ENCODE measurements around the gene LIG3. TPM values are rescaled to one million over a fixed set of nuclear protein-coding genes. Genes with fewer than 3 reads are reported as not detected.

LIG3 gene
- total and polyA plus RNA-seq, 2 of the 4 experiments (the other 2 are of a cell fraction): 36.4 to 41.9 TPM

DNA sequence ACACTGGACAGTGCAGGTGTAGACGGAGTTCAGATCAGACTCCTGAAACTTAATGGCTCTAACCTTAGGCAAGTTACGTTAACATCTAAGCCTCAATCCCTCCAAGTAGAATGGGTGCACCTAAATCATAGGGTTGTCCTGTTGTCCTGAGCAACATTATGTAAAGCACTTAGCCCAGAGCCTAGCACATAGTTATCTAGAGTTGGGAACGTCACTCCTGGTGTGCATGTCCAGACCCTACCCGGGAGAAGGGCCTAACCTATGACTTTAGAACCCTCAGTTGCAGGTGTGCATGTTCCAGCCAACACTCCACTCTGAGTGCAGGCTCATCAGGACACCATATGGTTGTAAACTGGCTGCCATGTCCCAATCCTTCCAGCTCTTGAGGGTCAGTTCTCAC, 26.0 kb downstream of the LIG3 start:
- Histone ChIP-seq H3K27me3 (ENCODE audit: control insufficient read depth, insufficient read depth, low read length) (no peaks in the 10 kb centered on the region), H3K4me3 (ENCODE audit: insufficient read depth, low read depth, low read length) (no peak overlapping the region), H3K79me1 (ENCODE audit: low read depth in 1 of 2, low read length in 2 of 2) (peaks cover 0 to 18% of the 10 kb centered on the region in 2 experiments; a peak in 2 of 4 replicates), H3K36me3 (ENCODE audit: control insufficient read depth, insufficient read depth, low read length) (peaks cover 34% of the 10 kb centered on the region), H2AFZ (replicated peaks; ENCODE audit: low read length, poor library complexity) (no peak overlapping the region), H4K20me1 (ENCODE audit: insufficient read depth, low read length) (no peaks in the 10 kb centered on the region), H2AK5ac (ENCODE audit: low read depth, low read length) (no peak overlapping the region), H3K56ac (ENCODE audit: extremely low read depth, insufficient read depth, low read length) (no peak overlapping the region), H3K23ac (ENCODE audit: low read depth, low read length) (no peak overlapping the region), H3K4me2 (ENCODE audit: low read depth, low read length) (no peak overlapping the region), H4K8ac (ENCODE audit: low read depth in 2 of 2, low read length in 2 of 2) (no peak overlapping the region), H3K18ac (ENCODE audit: low read depth, low read length) (no peak overlapping the region), H3K9me1 (ENCODE audit: insufficient read depth, low read length) (peaks cover 12% of the 10 kb centered on the region), H3K27ac (ENCODE audit: insufficient read depth, low read length) (no peak overlapping the region), H2AK9ac (replicated peaks; ENCODE audit: low read depth, low read length, poor library complexity) (no peak overlapping the region), H2BK5ac (ENCODE audit: low read depth, low read length, poor library complexity, severe bottlenecking) (no peak overlapping the region), H3K4me1 (ENCODE audit: control insufficient read depth, insufficient read depth, low read length) (peaks cover 4% of the 10 kb centered on the region), H2BK120ac (ENCODE audit: low read depth, low read length) (no peak overlapping the region), H2BK15ac (ENCODE audit: low read depth, low read length) (no peak overlapping the region), H4K91ac (ENCODE audit: insufficient read depth, low read depth, low read length) (no peak overlapping the region), H3K9ac (ENCODE audit: low read depth, low read length) (no peak overlapping the region), H3K9me3 (ENCODE audit: control insufficient read depth, insufficient read depth, low read length) (no peaks in the 10 kb centered on the region), H3K14ac (replicated peaks; ENCODE audit: low read depth, low read length) (no peak overlapping the region), H4K5ac (ENCODE audit: low read depth, low read length) (no peak overlapping the region), H3K4ac (ENCODE audit: low read depth, low read length) (no peak overlapping the region), H2BK20ac (ENCODE audit: low read depth, low read length) (no peak overlapping the region)
- 92% methylated on average over 2 of the region's 4 CpGs; no CpG with 5 or more reads in 1 of the 2 experiments for WGBS, 2 experiments (ENCODE audit: extremely low coverage in 2 of 2, insufficient read length in 1 of 2)
- intact Hi-C loops (cut with micrococcal nuclease): no loop called here
- ChIA-PET CTCF (no interaction called here), POLR2A (ENCODE audit: unreplicated experiment) (interaction anchor here (0.7 kb wide), 1 partner anchor 75 kb away, joined by 4 read pairs; no protein-coding TSS in a partner anchor)
- in situ Hi-C loops (cut with MboI; ENCODE audit: low sequenced_read_pairs): no loop called here
- TF ChIP-seq BHLHE40 (IDR thresholded peaks at IDR 0.05; ENCODE audit: low read depth, low read length) (no peak), CHD1 (IDR thresholded peaks at IDR 0.05; ENCODE audit: low read depth, low read length) (no peak), RAD21 (IDR thresholded peaks at IDR 0.05; ENCODE audit: low read length) (no peak), MAZ (IDR thresholded peaks at IDR 0.05; ENCODE audit: borderline replicate concordance, low read depth, low read length) (no peak), MAFK (IDR thresholded peaks at IDR 0.05; ENCODE audit: low read depth, low read length) (no peak)
- ATAC-seq (ENCODE audit: low read depth) (no peak), DNase-seq (no peak)
- BruUV-seq (replicated peaks): no TSS peak
- dilution Hi-C loops (cut with HindIII; ENCODE audit: low sequenced_read_pairs, unreplicated experiment): no loop called here
